ENCODE data around the gene VMP1.

Gene VMP1

DNA sequence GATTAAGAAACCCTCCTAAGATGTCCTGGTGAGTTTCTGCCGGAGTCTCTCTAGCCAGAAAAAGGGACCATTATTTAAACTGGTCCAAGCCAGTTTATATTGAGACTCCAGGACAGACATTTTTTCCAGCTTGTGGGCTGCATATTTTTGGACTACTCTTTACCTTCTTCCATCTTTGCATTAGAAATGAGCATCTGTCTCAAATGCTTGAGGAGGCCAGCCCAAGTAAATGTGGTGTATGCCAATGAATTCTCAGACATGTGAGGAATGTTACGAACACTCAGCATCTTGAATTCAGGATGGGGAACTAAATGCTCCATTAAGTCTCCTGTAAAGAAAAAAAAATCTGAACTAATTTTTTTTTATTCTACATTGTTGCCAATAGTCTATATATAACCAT is 166.9 kb downstream of the VMP1 start:
- no peak for DNase-seq

DNA sequence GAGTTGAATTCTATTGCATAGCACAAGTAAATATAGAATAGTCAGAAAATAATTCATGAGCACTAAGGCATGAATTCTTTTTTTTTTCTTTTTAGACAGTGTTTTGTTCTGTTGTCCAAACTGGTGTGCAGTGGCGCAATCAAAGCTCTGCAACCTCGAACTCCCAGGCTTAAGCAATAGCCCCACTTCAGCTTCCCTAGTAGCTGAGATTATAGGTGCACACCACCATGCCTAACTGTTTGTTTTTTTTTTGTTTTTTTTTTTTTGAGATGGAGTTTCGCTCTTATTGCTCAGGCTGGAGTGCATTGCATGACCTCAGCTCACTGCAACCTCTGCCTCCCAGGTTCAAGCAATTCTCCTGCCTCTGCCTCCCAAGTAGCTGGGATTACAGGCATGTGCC is 168.7 kb downstream of the VMP1 start:
- DNase-seq = no peak

DNA sequence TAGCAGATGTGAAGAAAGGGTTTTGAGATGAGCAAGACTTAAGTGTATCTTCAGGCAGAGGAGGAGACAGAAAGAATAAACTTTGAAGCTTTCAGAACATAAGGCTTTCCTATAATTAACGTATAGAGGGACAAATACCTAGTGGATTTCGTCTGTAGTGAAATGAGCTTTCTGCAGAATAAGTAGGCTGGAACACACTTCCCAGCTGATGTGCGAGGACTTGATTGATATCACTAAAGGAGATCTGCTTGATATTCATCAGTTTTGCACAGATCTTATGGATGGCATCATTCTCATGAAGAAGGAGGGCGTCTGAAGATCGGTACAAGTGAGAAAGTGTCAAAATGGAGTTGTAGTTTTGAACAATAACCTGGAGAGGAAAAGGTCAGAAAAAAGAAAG is 170.5 kb downstream of the VMP1 start:
- DNase-seq = no peak

DNA sequence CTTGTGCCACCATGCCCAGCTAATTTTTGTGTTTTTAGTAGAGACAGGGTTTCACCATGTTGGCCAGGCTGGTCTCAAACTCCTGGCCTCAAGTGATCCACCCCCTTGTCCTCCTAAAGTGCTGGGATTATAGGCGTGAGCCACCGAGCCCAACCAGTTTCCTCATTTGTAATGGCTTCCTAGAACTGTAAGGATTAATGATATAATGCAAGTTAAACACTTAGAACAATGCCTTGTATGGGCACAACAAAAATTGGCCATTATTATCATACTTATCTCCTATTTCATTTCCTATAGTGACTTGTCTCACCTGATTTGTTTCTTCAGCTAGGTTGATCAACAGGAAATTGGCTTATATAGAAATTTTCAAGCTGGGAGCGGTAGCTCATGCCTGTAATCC is 171.2 kb downstream of the VMP1 start:
- no peak for DNase-seq

DNA sequence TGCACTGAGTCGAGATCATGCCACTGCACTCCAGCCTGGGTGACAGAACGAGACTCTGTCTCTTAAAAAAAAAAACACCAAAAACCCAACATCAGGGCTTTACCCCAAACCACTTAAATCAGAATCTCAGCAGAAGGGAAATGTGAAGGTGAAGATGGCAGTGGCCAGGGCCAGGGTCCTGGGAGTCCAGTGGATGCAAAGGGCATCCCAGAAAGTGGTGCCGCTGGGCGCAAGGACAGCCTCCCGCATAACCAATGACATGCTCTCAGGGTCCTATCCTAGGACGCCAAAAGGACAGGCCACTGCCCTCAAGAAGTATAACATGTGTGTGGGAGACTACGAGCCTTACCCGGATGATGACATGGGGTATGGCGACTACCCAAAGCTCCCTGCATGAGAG is 177.4 kb downstream of the VMP1 start:
- DNase-seq = no peak

DNA sequence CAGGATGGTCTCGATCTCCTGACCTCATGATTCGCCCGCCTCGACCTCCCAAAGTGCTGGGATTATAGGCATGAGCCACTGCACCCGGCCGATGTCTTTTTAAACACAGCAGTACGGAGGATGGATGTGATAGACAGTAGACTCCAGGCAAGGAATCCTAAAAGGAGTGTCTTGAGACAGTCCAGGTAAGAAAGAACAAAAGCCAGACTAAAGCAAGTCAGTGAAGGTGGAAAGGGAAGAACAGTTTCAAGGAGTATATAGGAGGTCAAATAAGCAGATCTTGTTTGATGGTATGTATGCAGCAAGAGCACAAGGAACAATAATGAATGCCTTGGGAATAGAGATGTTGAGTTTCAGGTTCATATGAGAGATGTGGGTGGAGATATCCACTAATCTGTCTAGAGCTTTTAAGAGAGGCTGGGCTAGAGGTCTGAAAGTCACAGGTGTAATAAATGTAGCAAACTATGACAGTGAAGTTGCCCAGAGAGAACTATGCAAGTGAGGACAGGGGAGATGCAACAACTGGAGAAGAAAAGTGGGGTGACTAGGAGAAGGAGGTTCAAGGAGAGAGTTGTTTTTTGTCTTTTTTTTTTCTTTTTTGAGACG is 180.8 kb downstream of the VMP1 start:
- DNase-seq = no peak

DNA sequence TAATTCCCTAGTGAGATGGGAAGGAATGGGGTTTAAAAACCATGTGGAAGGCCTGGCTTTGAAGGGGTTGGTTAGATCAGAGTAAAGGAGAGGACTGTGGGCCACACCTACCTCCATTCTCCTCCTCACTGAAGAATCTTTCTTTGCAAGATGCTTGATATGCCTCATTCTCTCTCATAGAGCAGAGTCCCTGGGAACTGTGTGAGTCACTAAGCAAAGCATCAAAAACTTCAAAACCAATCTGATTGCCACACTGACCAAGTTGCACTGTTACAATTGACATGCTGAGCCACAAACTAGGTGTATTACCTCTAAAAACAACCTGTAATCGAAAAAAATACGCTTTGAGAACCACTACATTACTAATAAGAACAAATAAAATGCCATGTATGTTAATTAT is 183.3 kb downstream of the VMP1 start:
- no peak for DNase-seq
